Activated CD4-positive, alpha-beta T cell treated with anti-CD3 and anti-CD28 coated beads for 1 hour (primary cell): ENCODE data around the gene ZNF181.
A peak's percentile ranks its signal among the peaks of the same experiment; 100 is the strongest.
"Not testable (repeated sequence)": the region's sequence is repeated elsewhere in the genome, so short reads cannot be mapped to it uniquely, and the experiment has no call there.

Experiments
- DNase-seq: peaks from one replicate; pipeline ENCODE4 v3.0.0-alpha.2; 2020

ZNF181 gene

GRCh38 chr19:34733746-34734536 is at the start of gene ZNF181:
Gene ZNF181, plus strand, starts transcription at chr19:34734243. Its CDS starts 795 bp downstream, at chr19:34735038.
- DNase-seq = peak; percentile 64

- DNase-seq = not testable (repeated sequence)
Observed at GRCh38 chr19:34685266-34685665, 48.8 kb upstream of the ZNF181 start.

- no peak for DNase-seq
Observed at GRCh38 chr19:34686455-34686854, 47.6 kb upstream of the ZNF181 start.

GRCh38 chr19:34687348-34687747 is 46.7 kb upstream of the ZNF181 start:
- no peak for DNase-seq

- no peak for DNase-seq
Observed at GRCh38 chr19:34688592-34688991, 45.5 kb upstream of the ZNF181 start.

- no peak for DNase-seq
Observed at GRCh38 chr19:34690372-34690771, 43.7 kb upstream of the ZNF181 start.

- DNase-seq = no peak
Observed at GRCh38 chr19:34692549-34692948, 41.5 kb upstream of the ZNF181 start.

GRCh38 chr19:34707661-34708060 is 26.4 kb upstream of the ZNF181 start:
- DNase-seq = no peak

- no peak for DNase-seq
Observed at GRCh38 chr19:34711890-34712289, 22.2 kb upstream of the ZNF181 start.

- DNase-seq = peak; percentile 28
Observed at GRCh38 chr19:34712395-34713261, 21.4 kb upstream of the ZNF181 start.

- no peak for DNase-seq
Observed at GRCh38 chr19:34713262-34713637, 20.8 kb upstream of the ZNF181 start.

GRCh38 chr19:34715357-34715756 is 18.7 kb upstream of the ZNF181 start:
- DNase-seq = no peak

- no peak for DNase-seq
Observed at GRCh38 chr19:34722353-34722752, 11.7 kb upstream of the ZNF181 start.

- DNase-seq = no peak
Observed at GRCh38 chr19:34725400-34725799, 8.6 kb upstream of the ZNF181 start.

GRCh38 chr19:34731019-34731829 is 2.8 kb upstream of the ZNF181 start:
- DNase-seq = no peak

- no peak for DNase-seq
Observed at GRCh38 chr19:34731964-34732363, 2.1 kb upstream of the ZNF181 start.

- no peak for DNase-seq
Observed at GRCh38 chr19:34732612-34733211, 1.3 kb upstream of the ZNF181 start.

- DNase-seq = no peak
Observed at GRCh38 chr19:34733266-34733745, 737 bp upstream of the ZNF181 start.

GRCh38 chr19:34734537-34735103 is 577 bp downstream of the ZNF181 start:
- DNase-seq = no peak

GRCh38 chr19:34744896-34745690 is 11.1 kb downstream of the ZNF181 start:
- DNase-seq = no peak

- DNase-seq = no peak
Observed at GRCh38 chr19:34757441-34757840, 23.4 kb downstream of the ZNF181 start.
